ENCODE results near the gene DOK7.
"Not testable (repeated sequence)": the region's sequence is repeated elsewhere in the genome, so short reads cannot be mapped to it uniquely, and the experiment has no call there.

The DOK7 gene

GRCh38 chr4:3511601-3512000 lies 48.5 kb downstream of the DOK7 start:
- not testable (repeated sequence) for DNase-seq

- DNase-seq: no peak
Observed at GRCh38 chr4:3512279-3512678, 49.2 kb downstream of the DOK7 start.

- no peak for DNase-seq
Observed at GRCh38 chr4:3512719-3513118, 49.6 kb downstream of the DOK7 start.

DNA sequence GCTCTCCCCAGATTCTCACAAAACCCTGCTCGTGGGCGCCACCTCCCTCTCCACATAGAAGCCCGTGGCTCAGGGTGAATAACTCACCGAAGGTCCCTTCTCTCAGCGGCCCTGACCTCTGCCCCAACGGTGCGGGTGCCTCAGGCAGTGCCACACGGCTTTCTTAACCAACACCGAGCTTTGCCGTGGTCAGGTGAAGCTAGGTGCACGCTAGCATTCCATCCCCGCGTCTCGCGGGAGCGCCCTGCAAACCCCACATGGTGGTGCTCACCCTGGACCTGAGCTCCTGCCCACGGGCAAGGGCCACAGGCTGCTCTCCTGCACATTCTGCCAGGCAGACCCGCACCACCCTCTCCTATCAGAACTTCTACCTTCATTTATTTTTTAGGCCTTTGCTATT lies 50.7 kb downstream of the DOK7 start:
- DNase-seq: no peak

DNA sequence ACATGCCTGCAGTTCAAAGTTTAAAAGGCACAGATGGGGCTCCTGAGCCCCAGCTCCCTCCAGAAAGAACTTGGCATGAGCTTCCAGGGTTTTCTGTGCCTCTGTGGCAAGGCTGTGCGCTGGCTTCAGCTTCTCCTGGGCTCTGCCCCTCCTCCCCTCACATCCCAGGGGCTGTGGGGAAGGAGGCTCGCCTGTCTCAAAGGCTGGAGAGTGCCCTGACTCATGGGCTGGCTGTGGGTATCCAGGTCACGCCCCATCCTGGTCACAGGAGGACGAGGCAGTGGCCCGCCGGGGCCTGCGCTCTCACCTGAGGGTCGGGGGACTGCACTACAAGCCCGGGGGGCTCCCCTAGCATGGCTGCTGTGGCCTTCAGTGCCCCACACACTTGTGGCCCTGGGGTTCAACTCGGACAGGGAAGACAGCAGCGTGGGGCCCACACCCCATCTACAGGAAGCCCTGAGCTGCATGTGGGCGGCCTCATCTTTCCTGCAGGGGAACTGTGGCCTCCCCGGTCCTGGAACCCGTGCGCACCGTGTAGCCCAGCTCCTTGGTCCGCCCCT lies 51.2 kb downstream of the DOK7 start:
- no peak for DNase-seq

GRCh38 chr4:3514806-3515501 lies 51.8 kb downstream of the DOK7 start:
- no peak for DNase-seq

DNA sequence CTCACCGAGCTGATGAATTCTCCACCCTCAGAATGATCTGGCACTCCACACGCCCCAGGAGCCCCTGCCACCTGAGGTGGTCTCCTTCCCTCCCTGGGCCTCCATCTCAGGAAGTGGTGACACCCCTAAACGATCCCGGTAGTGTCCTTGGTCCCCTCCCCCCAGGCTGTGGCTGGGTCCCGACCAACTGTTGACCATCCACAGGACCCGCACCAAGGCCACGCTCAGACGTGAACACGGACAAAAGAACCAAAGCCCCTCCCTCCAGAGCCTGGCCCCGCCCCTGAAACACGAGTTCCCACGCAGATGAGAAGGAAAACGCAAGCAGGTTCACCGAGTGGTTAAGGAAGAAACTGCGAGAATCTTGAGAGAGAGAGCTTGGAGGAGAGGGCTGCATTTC lies 52.5 kb downstream of the DOK7 start:
- DNase-seq: no peak

GRCh38 chr4:3516061-3516835 lies 53.1 kb downstream of the DOK7 start:
- no peak for DNase-seq

GRCh38 chr4:3516836-3517730 lies 54.0 kb downstream of the DOK7 start:
- DNase-seq: no peak

DNA sequence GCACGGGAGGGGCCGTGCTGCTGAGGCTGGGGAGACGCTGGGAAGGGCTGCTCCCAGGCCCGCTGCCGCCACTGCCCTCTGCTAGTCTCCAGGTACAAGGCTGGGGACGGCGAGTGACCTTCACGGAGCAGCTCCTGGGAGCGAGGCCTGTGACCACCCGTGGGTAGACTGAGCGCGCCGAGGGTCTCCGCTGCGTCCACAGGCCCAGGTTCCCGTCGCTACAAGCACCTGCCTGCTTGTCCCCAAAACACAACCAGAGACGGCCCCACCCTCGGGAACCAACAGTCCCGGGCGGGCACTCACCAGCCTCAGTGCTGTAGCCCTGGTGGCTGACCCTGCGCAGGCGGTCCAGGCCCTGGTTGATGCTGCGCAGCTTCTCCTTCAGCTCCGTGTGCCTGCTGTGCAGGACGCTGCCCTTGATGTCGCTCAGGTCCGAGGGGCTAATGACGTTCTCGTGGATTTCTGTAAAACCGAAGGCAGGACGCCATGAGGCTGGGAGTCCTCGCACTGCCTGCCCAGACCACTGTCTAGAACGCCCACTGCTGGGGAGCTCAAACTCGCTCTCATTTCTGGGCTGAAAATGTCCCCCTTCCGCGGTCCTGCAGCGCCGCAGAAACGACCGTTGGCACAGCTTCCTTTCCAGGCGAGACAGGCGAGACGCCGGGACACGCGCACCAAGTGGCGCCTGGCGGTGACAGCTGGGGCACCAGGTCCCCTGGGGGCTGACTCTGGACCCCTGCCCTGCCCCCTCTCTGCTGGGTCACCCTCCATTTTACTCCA lies 54.8 kb downstream of the DOK7 start:
- DNase-seq: no peak

DNA sequence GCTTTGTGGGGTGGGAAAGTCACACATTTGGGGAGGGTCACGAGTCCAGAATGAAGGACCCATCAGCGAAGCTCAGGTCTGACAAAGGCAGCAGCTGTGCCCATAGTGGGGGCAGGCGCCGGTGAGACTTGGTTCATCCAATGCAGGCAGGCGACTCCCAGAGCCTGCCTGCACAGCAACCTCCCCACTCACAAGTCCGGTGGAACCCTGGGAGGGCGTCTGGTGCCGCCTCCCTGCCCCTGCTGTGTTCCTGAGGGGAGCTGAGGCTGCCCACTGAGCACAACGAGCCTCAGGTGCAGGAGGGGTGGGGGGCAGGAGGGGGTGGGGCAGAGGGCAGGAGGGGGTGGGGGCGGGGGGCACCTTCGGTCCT lies 55.4 kb downstream of the DOK7 start:
- no peak for DNase-seq

DNA sequence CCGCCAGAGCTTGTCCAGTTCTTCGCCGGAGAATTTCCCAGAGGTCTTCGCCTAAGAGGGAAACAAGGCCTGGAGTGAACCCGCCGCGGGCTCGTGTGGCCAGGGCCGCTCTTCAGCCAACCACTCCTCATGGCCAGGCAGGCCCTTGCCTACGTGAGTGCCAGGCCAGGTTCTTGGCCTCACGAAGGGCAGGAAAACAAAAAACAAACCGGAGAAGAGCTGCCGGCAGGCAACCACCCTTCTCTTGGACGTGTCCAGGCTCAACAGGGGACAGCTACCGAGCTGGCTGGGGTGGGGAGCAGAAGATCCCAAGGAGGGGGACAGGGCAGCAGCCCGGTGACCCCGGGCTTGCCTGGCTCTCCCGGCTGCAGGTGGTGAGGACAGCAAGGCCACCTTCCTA lies 55.8 kb downstream of the DOK7 start:
- DNase-seq: no peak

GRCh38 chr4:3519468-3520264 lies 56.6 kb downstream of the DOK7 start:
- DNase-seq: no peak

DNA sequence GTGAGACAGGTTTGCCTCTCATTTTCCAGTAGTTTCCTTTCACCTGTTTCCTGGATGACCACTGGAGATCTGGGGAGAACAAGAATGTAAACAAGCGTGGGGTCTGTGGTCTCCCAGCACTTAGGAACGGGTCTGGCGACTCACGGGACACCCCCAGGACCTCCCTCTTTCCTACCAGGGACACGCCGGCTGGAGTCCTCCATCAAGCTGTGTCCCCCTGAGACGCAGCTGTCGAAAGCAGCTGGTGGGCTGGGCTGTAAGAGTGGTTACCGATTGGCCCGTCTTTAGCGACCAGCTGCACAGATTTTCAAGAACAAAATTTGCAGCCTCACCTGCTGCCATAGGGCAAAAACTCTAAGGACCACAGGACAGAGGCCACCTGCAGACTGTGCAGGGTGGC lies 57.2 kb downstream of the DOK7 start:
- DNase-seq: no peak

- DNase-seq: no peak
Observed at GRCh38 chr4:3520796-3521600, 57.9 kb downstream of the DOK7 start.

- no peak for DNase-seq
Observed at GRCh38 chr4:3521621-3522325, 58.7 kb downstream of the DOK7 start.

GRCh38 chr4:3522326-3522640 lies 59.2 kb downstream of the DOK7 start:
- no peak for DNase-seq

DNA sequence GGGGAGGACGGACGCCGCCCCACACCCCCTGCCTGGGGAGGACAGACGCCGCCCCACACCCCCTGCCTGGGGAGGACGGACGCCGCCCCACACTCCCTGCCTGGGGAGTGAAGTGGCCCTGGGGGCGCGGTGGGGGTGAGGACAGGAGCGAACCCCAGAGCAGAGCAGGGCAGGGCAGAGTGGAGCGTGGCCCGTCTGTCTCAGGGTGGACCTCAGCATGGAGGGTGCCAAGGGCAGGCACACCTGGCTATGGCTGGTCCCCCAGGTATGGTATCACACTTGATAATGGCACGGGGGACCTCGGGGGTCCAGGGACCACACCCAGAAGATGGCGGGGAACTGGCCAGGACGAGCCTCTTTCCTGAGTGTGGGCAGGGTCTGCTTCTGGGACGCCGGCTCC lies 59.5 kb downstream of the DOK7 start:
- DNase-seq: no peak

GRCh38 chr4:3523146-3523627 lies 60.1 kb downstream of the DOK7 start:
- no peak for DNase-seq

GRCh38 chr4:3523628-3524221 lies 60.6 kb downstream of the DOK7 start:
- no peak for DNase-seq

Measured in activated CD4-positive, alpha-beta T cell treated with anti-CD3 and anti-CD28 coated beads, Interleukin-2, amount 50 U/mL, for 4 hours (primary cell).